ENCODE measurements around the gene TRPM8. TPM values are rescaled to one million over a fixed set of nuclear protein-coding genes. Genes with fewer than 3 reads are reported as not detected.

The TRPM8 gene
- total RNA-seq, 2 experiments from 2014 or later = not detected

GRCh38 chr2:233997707-233998106 lies 80.5 kb downstream of the TRPM8 start:
- no peak for ATAC-seq (ENCODE audit: poor library complexity)
- POLR2A ChIA-PET = interaction anchor here (1.1 kb wide), 1 partner anchor 8 kb away, joined by 4 read pairs; no protein-coding TSS in a partner anchor
- peaks cover 57% of the 10 kb centered on the region for H3K4me1 Mint-ChIP-seq (ENCODE audit: low read depth)

DNA sequence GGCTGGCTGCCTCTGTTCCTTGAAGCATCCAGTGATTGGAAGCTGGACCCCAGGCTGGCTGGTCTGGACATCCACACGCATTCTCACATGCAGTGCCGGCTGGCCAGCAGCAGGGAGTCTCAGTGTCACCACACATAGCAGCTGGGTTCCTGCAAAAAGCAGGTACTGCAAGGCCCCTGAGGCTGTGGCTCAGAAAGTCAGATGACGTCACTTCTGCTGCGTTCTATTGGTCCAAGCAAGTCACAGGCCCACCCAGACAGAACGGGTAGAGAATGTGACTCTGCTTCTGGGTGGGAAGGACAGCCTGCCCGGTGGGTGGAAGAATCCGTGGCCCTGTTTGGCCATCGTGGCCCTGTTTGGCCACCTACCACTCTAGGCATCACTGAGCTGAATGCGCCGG lies 82.0 kb downstream of the TRPM8 start:
- Mint-ChIP-seq H3K4me1 (ENCODE audit: low read depth) (peaks cover 55% of the 10 kb centered on the region), H3K9me3 (no peaks in the 10 kb centered on the region), H3K36me3 (ENCODE audit: low read depth) (no peaks in the 10 kb centered on the region), H3K27me3 (no peaks in the 10 kb centered on the region), H3K27ac (no peak overlapping the region), H3K4me3 (no peak overlapping the region)
- Histone ChIP-seq H3K27me3 (ENCODE audit: control insufficient read depth in 1 of 2, insufficient read depth in 2 of 2, low read length in 2 of 2) (no peaks in the 10 kb centered on the region), H3K4me1 (ENCODE audit: insufficient read depth, low read length) (peaks cover 57% of the 10 kb centered on the region), H3K36me3 (ENCODE audit: insufficient read depth, low read length) (no peaks in the 10 kb centered on the region), H3K4me3 (ENCODE audit: low read length) (no peak overlapping the region), H3K9me3 (ENCODE audit: control insufficient read depth in 1 of 2, insufficient read depth in 1 of 2, low read length in 2 of 2) (no peaks in the 10 kb centered on the region), H3K27ac (ENCODE audit: low read depth in 1 of 2, low read length in 2 of 2) (no peak overlapping the region)
- DNase-seq (no peak), ATAC-seq (ENCODE audit: poor library complexity) (no peak)
- ChIA-PET POLR2A (interaction anchor here (0.5 kb wide), 1 partner anchor 545 kb away, joined by 3 read pairs; no protein-coding TSS in a partner anchor), CTCF (no interaction called here)
- intact Hi-C loops (cut with DNase I, micrococcal nuclease) = loop anchor here in 1 of 2 experiments (10.0 kb wide), 2 partner anchors 106 to 296 kb away; no protein-coding TSS in a partner anchor
- TF ChIP-seq CTCF (IDR thresholded peaks at IDR 0.05) = no peak

More at GRCh38 chr2:233997707-233998106, 80.5 kb downstream of the TRPM8 start:
- Mint-ChIP-seq H3K27ac (no peak overlapping the region), H3K4me3 (no peak overlapping the region), H3K36me3 (ENCODE audit: low read depth) (no peaks in the 10 kb centered on the region), H3K9me3 (no peaks in the 10 kb centered on the region), H3K27me3 (no peaks in the 10 kb centered on the region)
- intact Hi-C loops (cut with DNase I, micrococcal nuclease) = loop anchor here in 1 of 2 experiments (10.0 kb wide), 2 partner anchors 107 to 297 kb away; no protein-coding TSS in a partner anchor
- no peak overlapping the region for H3K4me3 ChIP-seq (ENCODE audit: low read length)
- no peaks in the 10 kb centered on the region for H3K36me3 ChIP-seq (ENCODE audit: insufficient read depth, low read length)
- H3K27ac ChIP-seq (ENCODE audit: low read depth in 1 of 2, low read length in 2 of 2) = no peak overlapping the region
- CTCF ChIA-PET = no interaction called here
- no peak for TF ChIP-seq CTCF (IDR thresholded peaks at IDR 0.05)
- no peak for DNase-seq
- peaks cover 70% of the 10 kb centered on the region for H3K4me1 ChIP-seq (ENCODE audit: insufficient read depth, low read length)
- H3K9me3 ChIP-seq (ENCODE audit: control insufficient read depth in 1 of 2, insufficient read depth in 1 of 2, low read length in 2 of 2) = no peaks in the 10 kb centered on the region
- H3K27me3 ChIP-seq (ENCODE audit: control insufficient read depth in 1 of 2, insufficient read depth in 2 of 2, low read length in 2 of 2) = no peaks in the 10 kb centered on the region

GRCh38 chr2:234001380-234002160 lies 84.4 kb downstream of the TRPM8 start:
- peak; percentile 48 for ATAC-seq (ENCODE audit: poor library complexity)
- Histone ChIP-seq H3K27ac (ENCODE audit: low read depth in 1 of 2, low read length in 2 of 2) (peak overlapping the region in 1 of 2 donors; percentile 6), H3K27me3 (ENCODE audit: control insufficient read depth in 1 of 2, insufficient read depth in 2 of 2, low read length in 2 of 2) (no peaks in the 10 kb centered on the region), H3K9me3 (ENCODE audit: control insufficient read depth in 1 of 2, insufficient read depth in 1 of 2, low read length in 2 of 2) (no peaks in the 10 kb centered on the region), H3K4me3 (ENCODE audit: low read length) (no peak overlapping the region), H3K36me3 (ENCODE audit: insufficient read depth, low read length) (no peaks in the 10 kb centered on the region), H3K4me1 (ENCODE audit: insufficient read depth, low read length) (peaks cover 47% of the 10 kb centered on the region)
- peak overlapping the region; percentile 25 for H3K4me3 Mint-ChIP-seq
- no peak for TF ChIP-seq CTCF (IDR thresholded peaks at IDR 0.05)
- peaks cover 34% of the 10 kb centered on the region for H3K4me1 Mint-ChIP-seq (ENCODE audit: low read depth)
- no peaks in the 10 kb centered on the region for H3K9me3 Mint-ChIP-seq
- POLR2A ChIA-PET = interaction anchor here (0.6 to 1.5 kb wide), 4 partner anchors 11 to 29 kb away, joined by 3 to 5 read pairs (median 4); no protein-coding TSS in a partner anchor
- DNase-seq = peak in 3 of 14 experiments; percentile 20 to 60 (median 23)
- H3K27ac Mint-ChIP-seq = peak overlapping the region; percentile 9
- intact Hi-C loops (cut with DNase I, micrococcal nuclease) = no loop called here
- no peaks in the 10 kb centered on the region for H3K36me3 Mint-ChIP-seq (ENCODE audit: low read depth)
- H3K27me3 Mint-ChIP-seq = no peaks in the 10 kb centered on the region
- CTCF ChIA-PET = no interaction called here
